Activated CD4-positive, alpha-beta memory T cell treated with anti-CD3 and anti-CD28 coated beads, Interleukin-2, amount 10 ng/mL, durations not matched to agents 7 days and 5 days (primary cell): Measurements from ENCODE around the gene YJU2. TPM values are rescaled to one million over a fixed set of nuclear protein-coding genes. Genes with fewer than 3 reads are reported as not detected.
"Not testable (repeated sequence)": the region's sequence is repeated elsewhere in the genome, so short reads cannot be mapped to it uniquely, and the experiment has no call there.

ENCODE experiments used
- CTCF ChIA-PET: fragments of 350-600 bp; sonication (Branson Sonifier 250); formaldehyde crosslinking; loops from one replicate; lab custom pipeline; 2021; ENCODE audit warnings: antibody characterized with exemption, inconsistent platforms; lab: Charles Lee
- POLR2A ChIA-PET: fragments of 350-600 bp; sonication (Branson Sonifier 250); formaldehyde crosslinking; loops from one replicate; lab custom pipeline; 2021; ENCODE audit warnings: antibody characterized with exemption; lab: Charles Lee
- DNase-seq: peaks from one replicate; pipeline ENCODE4 v3.0.0-alpha.2; 2020
- H3K27ac Mint-ChIP-seq: one replicate; pipeline ENCODE4 v1.8.0; 2021; ENCODE audit warnings: mild to moderate bottlenecking, mixed read lengths
- H3K27me3 Mint-ChIP-seq: one replicate; pipeline ENCODE4 v1.8.0; 2021; ENCODE audit warnings: mixed read lengths
- H3K36me3 Mint-ChIP-seq: one replicate; pipeline ENCODE4 v1.8.0; 2021; ENCODE audit warnings: low read depth, mixed read lengths
- H3K4me1 Mint-ChIP-seq: one replicate; pipeline ENCODE4 v1.8.0; 2021; ENCODE audit warnings: mixed read lengths
- H3K4me3 Mint-ChIP-seq: one replicate; pipeline ENCODE4 v1.8.0; 2021; ENCODE audit warnings: mild to moderate bottlenecking, mixed read lengths
- H3K9me3 Mint-ChIP-seq: one replicate; pipeline ENCODE4 v1.8.0; 2021; ENCODE audit warnings: mixed read lengths
- total RNA-seq, 2 experiments: library from RNA; stranded (reverse); gene quantifications; one replicate each; pipeline ENCODE4 v1.2.3, GENCODE V29; 2021

The YJU2 gene
- total RNA-seq, 2 experiments from 2014 or later = 21.7 to 25.3 TPM

GRCh38 chr19:4258181-4258580 is 11.3 kb downstream of the YJU2 start:
- no peaks in the 10 kb centered on the region for H3K27me3 Mint-ChIP-seq
- no peaks in the 10 kb centered on the region for H3K9me3 Mint-ChIP-seq
- H3K4me3 Mint-ChIP-seq = no peak overlapping the region
- DNase-seq = no peak
- CTCF ChIA-PET = interaction anchor here (0.6 kb wide), 1 partner anchor 9 kb away, joined by 3 read pairs; no protein-coding TSS in a partner anchor
- POLR2A ChIA-PET = no interaction called here
- peaks cover 43% of the 10 kb centered on the region for H3K36me3 Mint-ChIP-seq
- H3K4me1 Mint-ChIP-seq = peaks cover 1% of the 10 kb centered on the region
- no peak overlapping the region for H3K27ac Mint-ChIP-seq

- CTCF ChIA-PET = interaction anchor here (1.2 to 1.4 kb wide), 2 partner anchors 92 to 140 kb away, joined by 3 read pairs; partner anchors contain the start of gene SH3GL1
Observed at GRCh38 chr19:4260613-4261191, 13.8 kb downstream of the YJU2 start.

GRCh38 chr19:4264812-4265211 is 17.9 kb downstream of the YJU2 start:
- no peaks in the 10 kb centered on the region for H3K27me3 Mint-ChIP-seq
- ChIA-PET POLR2A (interaction anchor here (0.9 kb wide), 1 partner anchor 18 kb away, joined by 3 read pairs; the partner anchor contains the start of gene YJU2), CTCF (interaction anchor here (0.7 to 5.6 kb wide), 2 partner anchors 46 to 88 kb away, joined by 3 to 69 read pairs; no protein-coding TSS in a partner anchor)
- peaks cover 41% of the 10 kb centered on the region for H3K36me3 Mint-ChIP-seq
- H3K4me1 Mint-ChIP-seq = peaks cover 20% of the 10 kb centered on the region
- H3K27ac Mint-ChIP-seq = peak overlapping the region; percentile 67
- no peaks in the 10 kb centered on the region for H3K9me3 Mint-ChIP-seq
- DNase-seq = no peak
- H3K4me3 Mint-ChIP-seq = no peak overlapping the region

More at GRCh38 chr19:4260613-4261191, 13.8 kb downstream of the YJU2 start:
- H3K27me3 Mint-ChIP-seq = no peaks in the 10 kb centered on the region
- H3K4me3 Mint-ChIP-seq = no peak overlapping the region
- peak overlapping the region; percentile 27 for H3K27ac Mint-ChIP-seq
- POLR2A ChIA-PET = no interaction called here
- peaks cover 10% of the 10 kb centered on the region for H3K4me1 Mint-ChIP-seq
- H3K36me3 Mint-ChIP-seq = peaks cover 33% of the 10 kb centered on the region
- no peaks in the 10 kb centered on the region for H3K9me3 Mint-ChIP-seq
- DNase-seq = no peak

- no peaks in the 10 kb centered on the region for H3K27me3 Mint-ChIP-seq
- no peaks in the 10 kb centered on the region for H3K9me3 Mint-ChIP-seq
- POLR2A ChIA-PET = interaction anchor here (0.8 to 2.4 kb wide), 5 partner anchors 19 to 259 kb away, joined by 3 to 12 read pairs (median 5); partner anchors contain the start of genes CHAF1A, MPND, SH3GL1 and YJU2
- H3K4me3 Mint-ChIP-seq = no peak overlapping the region
- H3K36me3 Mint-ChIP-seq = peaks cover 40% of the 10 kb centered on the region
- H3K27ac Mint-ChIP-seq = no peak overlapping the region
- CTCF ChIA-PET = interaction anchor here (0.6 to 5.6 kb wide), 38 partner anchors 8 to 525 kb away, joined by 3 to 69 read pairs (median 4); partner anchors contain the start of genes CHAF1A, FEM1A, MPND and MRPL54
- H3K4me1 Mint-ChIP-seq = peaks cover 18% of the 10 kb centered on the region
- DNase-seq = no peak
Observed at GRCh38 chr19:4266253-4267000, 19.5 kb downstream of the YJU2 start.

- no peaks in the 10 kb centered on the region for H3K27me3 Mint-ChIP-seq
- no peaks in the 10 kb centered on the region for H3K9me3 Mint-ChIP-seq
- no peak overlapping the region for H3K27ac Mint-ChIP-seq
- peaks cover 43% of the 10 kb centered on the region for H3K36me3 Mint-ChIP-seq
- peak; percentile 66 for DNase-seq
- CTCF ChIA-PET = interaction anchor here (0.5 to 5.6 kb wide), 42 partner anchors 8 to 524 kb away, joined by 3 to 69 read pairs (median 4); partner anchors contain the start of genes CHAF1A, FEM1A, FSD1 and MPND
- H3K4me3 Mint-ChIP-seq = no peak overlapping the region
- POLR2A ChIA-PET = interaction anchor here (0.8 to 2.4 kb wide), 5 partner anchors 20 to 258 kb away, joined by 3 to 12 read pairs (median 5); partner anchors contain the start of genes CHAF1A, MPND, SH3GL1 and YJU2
- H3K4me1 Mint-ChIP-seq = peaks cover 18% of the 10 kb centered on the region
Observed at GRCh38 chr19:4267101-4267900, 20.4 kb downstream of the YJU2 start.

GRCh38 chr19:4267901-4268815 is 21.3 kb downstream of the YJU2 start:
- no peak for DNase-seq
- no peak overlapping the region for H3K4me3 Mint-ChIP-seq
- POLR2A ChIA-PET = interaction anchor here (0.9 to 2.4 kb wide), 2 partner anchors 85 to 133 kb away, joined by 3 to 11 read pairs; partner anchors contain the start of genes CHAF1A and SH3GL1
- peaks cover 18% of the 10 kb centered on the region for H3K4me1 Mint-ChIP-seq
- no peak overlapping the region for H3K27ac Mint-ChIP-seq
- peaks cover 43% of the 10 kb centered on the region for H3K36me3 Mint-ChIP-seq
- no peaks in the 10 kb centered on the region for H3K27me3 Mint-ChIP-seq
- H3K9me3 Mint-ChIP-seq = no peaks in the 10 kb centered on the region
- CTCF ChIA-PET = interaction anchor here (0.7 to 5.6 kb wide), 15 partner anchors 10 to 523 kb away, joined by 3 to 69 read pairs (median 6); partner anchors contain the start of genes FEM1A and MPND

- CTCF ChIA-PET = interaction anchor here (1.2 to 5.6 kb wide), 5 partner anchors 9 to 256 kb away, joined by 5 to 69 read pairs (median 21); partner anchors contain the start of gene MPND
Observed at GRCh38 chr19:4268816-4269430, 22.0 kb downstream of the YJU2 start.

GRCh38 chr19:4272894-4273293 is 26.0 kb downstream of the YJU2 start:
- CTCF ChIA-PET = interaction anchor here (0.6 kb wide), 1 partner anchor 570 kb away, joined by 6 read pairs; no protein-coding TSS in a partner anchor
- H3K36me3 Mint-ChIP-seq = peaks cover 21% of the 10 kb centered on the region
- H3K4me3 Mint-ChIP-seq = no peak overlapping the region
- no peaks in the 10 kb centered on the region for H3K9me3 Mint-ChIP-seq
- H3K27me3 Mint-ChIP-seq = peaks cover 2% of the 10 kb centered on the region
- H3K4me1 Mint-ChIP-seq = no peaks in the 10 kb centered on the region
- no peak overlapping the region for H3K27ac Mint-ChIP-seq
- POLR2A ChIA-PET = no interaction called here
- no peak for DNase-seq

More at GRCh38 chr19:4268816-4269430, 22.0 kb downstream of the YJU2 start:
- Mint-ChIP-seq H3K9me3 (no peaks in the 10 kb centered on the region), H3K4me1 (peaks cover 18% of the 10 kb centered on the region), H3K27ac (no peak overlapping the region), H3K4me3 (no peak overlapping the region), H3K36me3 (peaks cover 43% of the 10 kb centered on the region), H3K27me3 (no peaks in the 10 kb centered on the region)
- no peak for DNase-seq
- POLR2A ChIA-PET = interaction anchor here (0.9 to 2.4 kb wide), 2 partner anchors 84 to 133 kb away, joined by 3 to 11 read pairs; partner anchors contain the start of genes CHAF1A and SH3GL1

GRCh38 chr19:4274321-4274686 is 27.4 kb downstream of the YJU2 start:
- H3K4me1 Mint-ChIP-seq, H3K4me3 Mint-ChIP-seq, DNase-seq, H3K9me3 Mint-ChIP-seq, H3K27ac Mint-ChIP-seq, H3K27me3 Mint-ChIP-seq: not testable (repeated sequence)
- CTCF ChIA-PET = interaction anchor here (0.6 kb wide), 1 partner anchor 284 kb away, joined by 4 read pairs; no protein-coding TSS in a partner anchor
- peaks cover 13% of the 10 kb centered on the region for H3K36me3 Mint-ChIP-seq
- POLR2A ChIA-PET = interaction anchor here (0.6 kb wide), 1 partner anchor 513 kb away, joined by 4 read pairs; the partner anchor contains the start of gene APBA3

GRCh38 chr19:4277191-4277696 is 30.4 kb downstream of the YJU2 start:
- Mint-ChIP-seq H3K36me3 (no peaks in the 10 kb centered on the region), H3K4me3 (no peak overlapping the region), H3K9me3 (no peaks in the 10 kb centered on the region), H3K27me3 (peaks cover 24% of the 10 kb centered on the region), H3K27ac (no peak overlapping the region), H3K4me1 (peaks cover 2% of the 10 kb centered on the region)
- ChIA-PET POLR2A (no interaction called here), CTCF (interaction anchor here (1.2 to 1.5 kb wide), 2 partner anchors 9 to 11 kb away, joined by 5 to 6 read pairs; no protein-coding TSS in a partner anchor)
- DNase-seq = no peak
